ENCODE data around the gene SEMA5B. TPM values are rescaled to one million over a fixed set of nuclear protein-coding genes. Genes with fewer than 3 reads are reported as not detected.

The SEMA5B gene
- polyA plus RNA-seq, 1 donor: 23.8 TPM

DNA sequence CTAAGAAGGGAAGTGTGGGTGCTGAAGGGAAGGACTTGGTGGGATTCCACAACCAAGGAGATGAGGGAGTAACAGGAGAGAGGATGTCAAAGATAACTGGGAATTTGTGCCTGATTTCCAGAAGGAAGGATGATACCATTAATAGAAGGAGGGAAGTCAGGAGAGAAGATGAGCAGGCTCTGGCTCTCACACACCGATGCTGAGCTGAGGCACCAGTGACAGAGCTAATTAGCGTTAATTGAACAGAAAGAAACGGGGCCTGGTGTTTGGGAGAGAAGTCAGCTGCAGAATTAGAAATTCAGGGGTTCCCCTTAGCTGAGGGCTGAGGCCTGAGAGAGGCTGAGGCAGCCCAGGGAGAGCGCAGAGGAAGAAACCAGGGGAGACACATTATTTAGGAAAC, 27.4 kb upstream of the SEMA5B start:
- no peak for DNase-seq

- no peak for DNase-seq
Observed at GRCh38 chr3:123054109-123054778, 26.7 kb upstream of the SEMA5B start.

DNA sequence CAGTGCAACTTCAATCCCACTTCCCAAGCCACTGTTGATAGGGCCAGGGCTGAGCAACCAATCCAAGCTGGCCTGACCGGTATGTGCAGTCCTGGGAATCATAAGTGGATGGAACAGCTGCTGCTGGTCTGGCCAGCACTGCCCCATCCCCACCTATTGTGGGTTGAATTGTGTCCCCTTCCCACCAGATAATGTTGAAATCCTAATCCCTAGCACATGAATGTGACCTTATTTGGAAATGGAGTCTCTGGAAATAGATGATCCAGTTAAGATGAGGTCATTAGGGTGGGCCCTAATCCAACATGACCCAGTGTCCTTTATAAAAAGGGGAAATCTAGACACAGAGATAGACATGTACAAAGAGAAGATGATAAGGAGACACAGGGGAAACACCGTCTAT, 25.5 kb upstream of the SEMA5B start:
- no peak for DNase-seq

- DNase-seq: no peak
Observed at GRCh38 chr3:123050666-123051065, 23.1 kb upstream of the SEMA5B start.

- no peak for DNase-seq
Observed at GRCh38 chr3:123048480-123049237, 21.1 kb upstream of the SEMA5B start.

DNA sequence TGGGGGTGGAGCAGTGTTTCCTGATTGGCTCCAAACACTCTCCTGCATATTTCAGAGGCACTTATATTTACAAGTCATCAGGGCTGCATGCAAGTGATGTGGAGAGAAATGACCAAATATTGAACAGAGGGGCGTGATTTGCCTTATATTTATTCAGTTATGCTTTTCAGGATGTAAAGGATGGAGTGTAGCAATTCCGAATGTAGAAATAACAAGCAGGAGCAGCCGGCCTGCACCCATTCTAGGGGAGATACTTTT, 19.4 kb upstream of the SEMA5B start:
- DNase-seq: no peak

DNA sequence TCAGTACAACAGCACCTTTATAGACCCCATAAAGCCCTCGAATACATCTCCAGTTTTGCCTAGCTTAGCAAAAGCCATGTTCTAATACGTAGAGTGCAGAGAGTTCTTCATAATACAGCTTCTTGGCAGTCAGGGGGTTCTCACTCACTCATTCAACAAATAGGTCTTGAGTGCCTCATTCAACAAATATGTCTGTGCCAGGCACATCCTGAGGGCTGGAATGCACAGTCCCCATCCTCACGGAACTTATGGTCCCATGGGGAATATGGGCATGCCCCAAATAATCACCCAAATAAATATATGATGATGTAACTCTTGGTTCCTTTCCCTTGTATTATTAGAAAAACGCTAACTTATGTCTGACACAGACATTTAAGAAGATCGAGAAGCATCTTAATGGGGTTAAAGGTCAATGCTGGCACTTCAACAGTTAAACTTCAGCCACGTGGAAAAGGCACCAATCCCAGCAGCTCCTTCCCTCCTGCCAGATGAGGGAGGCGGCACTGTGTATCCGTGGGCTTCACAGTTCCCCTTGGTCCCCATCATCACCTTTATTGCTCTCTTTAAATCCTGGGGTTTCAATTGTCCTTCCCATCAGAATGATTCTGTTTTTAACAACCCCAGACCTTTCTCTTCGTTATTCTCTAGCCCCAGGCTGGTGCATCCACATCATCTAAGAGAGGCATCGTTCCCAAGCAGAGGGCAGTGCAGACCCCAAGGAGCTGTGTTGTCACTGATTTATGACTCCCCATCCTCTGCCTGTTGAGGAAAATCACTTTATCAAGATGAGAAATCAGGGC, 18.9 kb upstream of the SEMA5B start:
- no peak for DNase-seq

- DNase-seq: no peak
Observed at GRCh38 chr3:123044981-123045763, 17.6 kb upstream of the SEMA5B start.

DNA sequence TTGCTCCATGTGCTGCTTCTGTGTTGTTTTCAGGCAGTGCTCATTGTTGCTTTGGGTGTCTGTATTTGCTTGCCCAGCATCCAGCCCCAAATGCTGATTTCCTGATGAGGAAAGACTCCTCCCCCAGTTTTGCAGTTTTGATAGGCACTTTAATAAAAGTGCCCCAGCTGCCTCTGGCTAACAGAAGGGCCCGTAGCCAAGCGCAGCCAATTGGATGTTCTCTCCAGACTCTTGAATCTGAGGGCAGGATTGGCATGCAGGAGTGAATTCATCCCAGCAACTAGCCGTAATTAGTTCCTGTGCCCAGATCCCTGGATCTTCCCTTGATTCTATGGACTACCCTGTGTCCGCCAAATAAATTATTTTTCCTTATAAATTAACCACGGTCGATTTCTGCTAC, 14.8 kb upstream of the SEMA5B start:
- no peak for DNase-seq

DNA sequence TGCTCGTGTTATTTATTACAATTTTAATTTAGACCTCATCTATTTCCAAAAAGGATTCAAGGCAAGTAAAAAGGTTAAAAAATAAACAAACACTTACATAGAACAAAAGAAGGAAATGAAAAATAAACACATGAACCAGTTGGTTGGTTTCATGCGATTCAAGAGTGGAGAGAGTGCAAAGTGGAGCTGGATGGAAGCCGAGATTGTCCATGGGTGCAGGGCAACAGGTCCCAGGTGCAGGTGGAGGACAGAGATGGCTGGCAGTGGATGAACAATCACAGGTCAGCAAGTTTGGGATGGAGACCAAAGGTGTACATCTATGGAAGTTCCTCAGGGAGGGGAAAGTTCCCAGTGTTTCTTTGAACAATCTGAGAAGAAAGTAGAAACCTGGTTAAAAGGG, 11.6 kb upstream of the SEMA5B start:
- DNase-seq: no peak

DNA sequence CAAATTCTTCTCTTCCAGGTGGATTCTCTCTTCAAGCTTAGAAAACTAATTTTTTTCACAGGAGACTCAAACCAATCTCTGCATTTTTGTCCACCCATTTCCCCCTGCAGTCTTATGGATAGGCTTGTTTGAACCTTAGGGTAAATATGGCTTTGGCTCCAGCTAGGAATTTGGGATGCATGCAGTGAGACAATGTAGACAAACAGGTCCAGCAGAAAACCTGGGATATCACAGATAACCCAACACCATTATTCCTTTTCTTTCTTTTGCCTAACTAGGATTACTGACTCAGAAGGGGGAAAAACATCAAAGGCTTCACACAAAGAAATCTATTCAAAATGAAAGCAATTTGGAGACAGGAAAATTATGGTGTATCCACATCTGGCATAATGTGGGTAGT, 11.2 kb upstream of the SEMA5B start:
- DNase-seq: no peak

- DNase-seq: no peak
Observed at GRCh38 chr3:123037015-123037375, 9.4 kb upstream of the SEMA5B start.

GRCh38 chr3:123036352-123037014, 8.9 kb upstream of the SEMA5B start:
- DNase-seq: no peak

GRCh38 chr3:123034996-123035395, 7.4 kb upstream of the SEMA5B start:
- DNase-seq: no peak

DNA sequence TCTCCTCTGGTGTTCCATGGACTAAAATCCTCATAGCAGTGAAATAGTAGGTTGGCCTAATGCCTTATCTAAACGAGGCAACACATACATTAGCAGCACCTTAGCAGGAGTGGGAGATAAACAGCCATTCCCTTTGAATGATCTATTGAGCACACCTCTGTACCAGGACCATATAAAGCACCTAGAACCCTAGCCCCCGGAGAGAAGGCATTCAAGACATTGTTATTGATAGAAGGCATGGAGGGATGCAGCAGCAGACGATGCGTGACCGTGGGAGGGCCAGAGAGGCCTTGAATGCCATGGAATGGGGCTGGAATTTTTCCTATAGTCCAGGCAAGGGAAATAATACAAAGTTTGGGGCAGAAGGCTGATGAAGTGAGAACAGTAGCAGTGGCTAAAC, 6.6 kb upstream of the SEMA5B start:
- DNase-seq: no peak

DNA sequence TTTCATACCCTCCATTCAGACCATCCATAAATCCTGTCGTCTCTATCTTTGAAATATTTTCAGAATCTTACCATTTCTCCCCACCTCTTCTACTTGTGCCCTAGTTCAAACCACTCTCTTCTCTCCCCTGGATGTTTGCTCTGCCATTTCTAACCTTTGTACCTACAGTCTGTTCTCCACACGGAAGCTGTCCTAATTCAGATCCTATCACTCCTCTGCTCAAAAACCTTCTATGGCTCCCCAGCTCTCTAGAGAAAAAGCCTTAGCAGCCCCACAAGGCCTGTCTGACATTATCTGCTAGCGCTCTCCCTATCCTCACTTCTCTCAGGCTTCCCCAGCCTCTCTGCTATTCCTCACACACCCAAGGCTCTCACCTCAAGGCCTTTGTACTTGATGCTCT, 4.5 kb upstream of the SEMA5B start:
- DNase-seq: no peak

DNA sequence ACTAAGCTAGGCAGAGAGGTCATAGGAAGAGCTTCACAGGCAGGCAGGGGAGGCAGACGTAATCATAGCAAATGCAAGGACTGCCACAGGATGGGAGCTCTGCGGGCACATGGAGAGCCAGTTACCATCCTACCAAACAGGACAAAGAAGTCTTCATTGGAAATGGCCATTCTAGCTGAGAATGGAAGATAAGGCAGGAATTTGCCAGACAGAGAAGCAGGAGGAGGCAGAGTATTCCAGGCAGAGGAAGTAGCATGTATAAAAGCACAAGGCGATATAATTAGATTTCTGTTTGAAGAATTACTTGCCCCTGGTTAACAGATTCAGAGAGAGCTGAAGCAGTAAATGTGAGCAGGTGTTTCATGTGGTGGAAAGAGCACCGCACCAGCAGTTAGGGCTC, 3.5 kb upstream of the SEMA5B start:
- DNase-seq: no peak

DNA sequence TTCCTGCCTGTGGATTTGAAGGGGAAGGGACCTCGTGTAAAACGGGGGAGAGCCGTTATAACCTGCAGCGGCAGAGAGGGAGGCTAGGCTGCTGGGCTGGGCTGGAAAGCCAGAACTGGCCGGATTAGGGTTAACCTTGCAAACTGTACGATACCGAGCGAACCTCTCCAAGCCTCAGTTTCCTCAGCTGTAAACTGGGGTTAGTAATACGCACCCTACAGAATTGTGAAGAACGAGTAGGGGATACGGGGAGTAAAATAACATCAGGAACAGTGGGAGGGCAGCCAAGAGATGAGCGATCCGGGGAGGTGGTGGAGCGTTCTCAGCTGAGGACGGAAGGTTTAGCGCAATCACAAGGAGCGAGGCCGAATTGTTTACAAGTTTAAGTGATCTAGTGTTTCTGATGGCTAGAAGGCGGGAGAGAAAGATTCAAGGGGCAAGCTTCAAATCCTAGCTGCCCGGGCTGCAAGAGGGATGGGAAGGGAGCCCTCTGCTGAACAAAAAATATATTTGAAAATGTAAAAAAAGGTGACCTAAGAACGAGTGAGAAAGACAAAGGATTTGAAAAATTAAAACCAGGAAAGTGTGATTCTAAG, 768 bp upstream of the SEMA5B start:
- peak; percentile 76 for DNase-seq

GRCh38 chr3:123026565-123027291, 835 bp downstream of the SEMA5B start:
- DNase-seq: peak; percentile 16

DNA sequence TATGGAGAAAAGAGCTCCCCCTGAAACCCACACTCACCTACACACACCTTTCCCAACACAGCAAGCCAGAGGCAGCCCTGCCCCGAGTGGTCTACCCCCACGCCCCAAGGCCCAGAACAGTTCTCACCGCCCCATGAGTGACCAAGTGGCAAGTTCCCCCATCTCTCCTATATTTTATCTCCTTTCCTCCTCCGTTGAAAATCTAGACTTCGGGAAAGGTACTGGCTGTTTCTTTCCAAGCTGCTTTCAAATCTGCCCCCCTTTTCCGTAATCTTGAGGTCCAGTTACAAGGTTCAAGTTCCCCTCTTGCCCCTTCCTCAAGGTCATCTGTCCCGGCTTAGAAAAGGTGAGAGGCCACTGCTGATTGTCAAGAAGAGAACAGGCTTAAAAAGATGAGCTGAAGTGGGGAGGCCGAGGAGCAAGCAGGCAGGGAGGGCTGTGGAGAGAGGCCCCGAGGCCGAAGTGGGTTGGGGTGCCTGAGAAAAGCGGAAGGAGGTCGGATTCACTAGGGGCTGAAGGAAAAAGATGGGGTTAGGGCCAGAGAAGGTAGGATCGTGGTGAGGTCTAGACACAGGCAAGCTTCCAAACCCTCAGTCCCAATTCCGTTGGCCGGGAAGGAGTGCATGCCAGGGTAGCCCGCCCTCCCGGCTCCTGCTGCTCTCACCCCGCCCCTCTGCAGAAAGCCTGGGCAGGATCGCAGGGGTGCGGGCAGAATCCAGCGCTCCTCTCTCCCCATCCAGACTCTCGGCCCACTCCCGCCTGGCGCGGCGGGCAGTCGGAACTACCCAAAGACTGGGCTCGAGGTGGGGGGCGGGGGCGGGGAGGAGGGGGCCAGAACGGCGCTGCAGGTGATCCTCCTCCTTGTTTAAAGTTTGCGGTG, 1.7 kb downstream of the SEMA5B start:
- no peak for DNase-seq
